ENCODE data around the gene ATP6V0A4. TPM values are rescaled to one million over a fixed set of nuclear protein-coding genes. Genes with fewer than 3 reads are reported as not detected.

Gene ATP6V0A4
- total RNA-seq, 1 donor from 2014 or later: not detected

- Histone ChIP-seq H3K27ac (ENCODE audit: low read depth, low read length) (no peak overlapping the region), H3K4me1 (ENCODE audit: control insufficient read depth in 3 of 3, insufficient read depth in 3 of 3, low read length in 3 of 3) (no peaks in the 10 kb centered on the region), H3K27me3 (ENCODE audit: control insufficient read depth in 3 of 3, insufficient read depth in 3 of 3, low read length in 3 of 3) (no peaks in the 10 kb centered on the region), H3K36me3 (ENCODE audit: control insufficient read depth in 3 of 3, insufficient read depth in 3 of 3, low read length in 3 of 3) (no peaks in the 10 kb centered on the region), H3K9me3 (ENCODE audit: control insufficient read depth in 3 of 3, low read length in 3 of 3) (no peaks in the 10 kb centered on the region), H3K9ac (ENCODE audit: low read depth in 1 of 3, low read length in 3 of 3) (no peak overlapping the region), H3K4me3 (ENCODE audit: low read length in 3 of 3) (no peak overlapping the region)
Measured at GRCh38 chr7:138781004-138781403, 17.0 kb downstream of the ATP6V0A4 start.

DNA sequence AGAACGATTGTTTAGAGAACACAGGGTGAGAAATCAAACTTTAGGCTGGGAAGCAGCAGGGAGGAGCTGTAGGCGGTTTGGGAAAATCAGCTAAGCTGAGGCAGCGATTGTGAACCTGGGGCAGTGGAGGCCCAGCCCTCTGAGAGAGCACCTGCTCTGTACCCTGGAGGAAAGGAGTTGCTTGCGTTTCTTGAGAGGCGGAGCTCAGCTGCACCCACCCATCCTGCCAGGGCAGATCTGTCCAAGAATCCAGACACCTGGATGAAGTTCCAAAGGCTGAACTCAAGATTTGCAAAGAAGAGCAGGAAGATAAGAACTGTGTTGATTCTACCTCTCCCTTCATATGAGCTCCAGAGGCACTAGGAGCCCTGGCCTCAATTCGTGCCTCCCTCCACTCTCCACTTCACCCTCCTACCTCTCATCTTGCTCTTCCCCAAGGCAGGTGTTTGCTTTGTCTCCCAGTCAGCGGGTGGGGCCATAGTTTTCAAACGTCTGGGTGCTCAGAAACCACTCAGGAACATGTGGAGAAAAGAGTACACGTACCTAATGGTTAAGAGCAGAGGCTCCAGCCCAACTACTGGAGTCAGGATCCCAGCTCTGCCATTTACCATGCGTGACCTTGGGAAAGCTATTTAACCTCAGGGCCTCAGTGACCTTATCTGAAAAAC is 21.7 kb downstream of the ATP6V0A4 start:
- Histone ChIP-seq H3K36me3 (ENCODE audit: control insufficient read depth in 3 of 3, insufficient read depth in 3 of 3, low read length in 3 of 3) (no peaks in the 10 kb centered on the region), H3K27ac (ENCODE audit: low read depth, low read length) (no peak overlapping the region), H3K27me3 (ENCODE audit: control insufficient read depth in 3 of 3, insufficient read depth in 3 of 3, low read length in 3 of 3) (peaks cover 0 to 6% (median 5%) of the 10 kb centered on the region in 3 donors), H3K4me3 (ENCODE audit: low read length in 3 of 3) (no peak overlapping the region), H3K9me3 (ENCODE audit: control insufficient read depth in 3 of 3, low read length in 3 of 3) (no peaks in the 10 kb centered on the region), H3K4me1 (ENCODE audit: control insufficient read depth in 3 of 3, insufficient read depth in 3 of 3, low read length in 3 of 3) (no peaks in the 10 kb centered on the region), H3K9ac (ENCODE audit: low read depth in 1 of 3, low read length in 3 of 3) (no peak overlapping the region)

DNA sequence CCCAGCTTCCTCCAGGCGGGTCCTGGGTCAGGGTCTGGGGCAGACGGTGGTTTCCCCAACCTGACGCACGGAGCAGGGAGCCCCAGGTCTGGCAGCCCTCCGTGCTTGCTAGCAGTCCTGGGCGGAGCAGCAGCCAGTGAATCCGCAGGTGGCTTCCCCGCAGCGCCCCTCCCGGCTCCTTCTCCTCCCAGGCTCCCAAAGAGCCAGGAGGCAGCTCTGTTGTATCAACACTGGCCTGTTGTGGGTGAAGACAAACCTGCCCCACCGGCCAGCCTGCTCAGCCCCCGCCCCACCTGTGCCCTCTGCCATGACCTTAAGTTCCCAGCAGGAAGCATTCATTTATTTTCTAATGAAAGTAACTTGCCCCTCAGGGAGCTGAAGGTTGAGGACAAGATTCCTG is 24.2 kb downstream of the ATP6V0A4 start:
- H3K9me3 ChIP-seq (ENCODE audit: control insufficient read depth in 3 of 3, low read length in 3 of 3): no peaks in the 10 kb centered on the region
- H3K27me3 ChIP-seq (ENCODE audit: control insufficient read depth in 3 of 3, insufficient read depth in 3 of 3, low read length in 3 of 3): peaks cover 0 to 6% (median 5%) of the 10 kb centered on the region in 3 donors
- no peaks in the 10 kb centered on the region for H3K4me1 ChIP-seq (ENCODE audit: control insufficient read depth in 3 of 3, insufficient read depth in 3 of 3, low read length in 3 of 3)
- H3K4me3 ChIP-seq (ENCODE audit: low read length in 3 of 3): no peak overlapping the region
- H3K27ac ChIP-seq (ENCODE audit: low read depth, low read length): no peak overlapping the region
- no peak overlapping the region for H3K9ac ChIP-seq (ENCODE audit: low read depth in 1 of 3, low read length in 3 of 3)
- no peaks in the 10 kb centered on the region for H3K36me3 ChIP-seq (ENCODE audit: control insufficient read depth in 3 of 3, insufficient read depth in 3 of 3, low read length in 3 of 3)

- Histone ChIP-seq H3K9ac (ENCODE audit: low read depth in 1 of 3, low read length in 3 of 3) (no peak overlapping the region), H3K4me1 (ENCODE audit: control insufficient read depth in 3 of 3, insufficient read depth in 3 of 3, low read length in 3 of 3) (no peaks in the 10 kb centered on the region), H3K27ac (ENCODE audit: low read depth, low read length) (no peak overlapping the region), H3K9me3 (ENCODE audit: control insufficient read depth in 3 of 3, low read length in 3 of 3) (no peaks in the 10 kb centered on the region), H3K36me3 (ENCODE audit: control insufficient read depth in 3 of 3, insufficient read depth in 3 of 3, low read length in 3 of 3) (no peaks in the 10 kb centered on the region), H3K27me3 (ENCODE audit: control insufficient read depth in 3 of 3, insufficient read depth in 3 of 3, low read length in 3 of 3) (peaks cover 0 to 6% (median 5%) of the 10 kb centered on the region in 3 donors), H3K4me3 (ENCODE audit: low read length in 3 of 3) (no peak overlapping the region)
Measured at GRCh38 chr7:138773176-138773575, 24.8 kb downstream of the ATP6V0A4 start.

DNA sequence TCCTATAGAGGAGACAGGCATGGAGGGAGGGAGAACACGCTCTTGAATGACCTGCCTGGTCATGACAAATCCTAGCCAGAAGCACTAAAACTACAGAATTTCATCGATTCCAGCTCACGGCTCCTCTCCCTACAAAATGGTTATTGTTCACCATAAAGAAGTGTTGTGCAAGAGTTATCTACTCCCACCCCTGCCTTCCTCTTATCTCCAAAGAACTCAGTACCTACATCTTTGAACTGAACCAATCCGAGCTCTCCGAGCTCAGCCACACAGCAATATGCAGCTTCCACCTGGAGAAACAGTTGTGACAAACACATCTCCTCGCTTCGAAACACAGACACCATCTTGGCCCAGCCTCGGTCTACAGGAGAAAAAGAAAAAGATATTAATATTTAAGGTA is 27.1 kb downstream of the ATP6V0A4 start:
- Histone ChIP-seq H3K27ac (ENCODE audit: low read depth, low read length) (no peak overlapping the region), H3K36me3 (ENCODE audit: control insufficient read depth in 3 of 3, insufficient read depth in 3 of 3, low read length in 3 of 3) (no peaks in the 10 kb centered on the region), H3K4me3 (ENCODE audit: low read length in 3 of 3) (no peak overlapping the region)

DNA sequence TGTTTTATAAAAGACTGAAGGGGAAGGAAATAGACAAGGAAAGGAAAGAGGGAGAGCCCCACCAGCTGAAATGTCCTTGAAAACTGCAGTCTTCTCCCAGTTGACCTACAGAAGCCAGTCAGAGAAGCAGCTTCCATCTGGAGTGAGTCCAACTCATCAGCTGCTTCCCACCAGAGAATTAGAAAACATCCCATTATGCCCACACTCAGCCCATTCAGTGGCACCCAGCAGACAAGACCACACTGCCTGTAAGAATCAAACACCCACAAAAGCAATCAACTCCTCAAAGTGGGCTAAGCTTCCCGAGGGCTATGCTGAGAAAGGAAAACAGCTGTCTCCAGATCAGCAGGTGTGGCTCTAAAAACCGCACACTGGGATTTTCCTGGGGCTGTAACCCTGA is 29.8 kb downstream of the ATP6V0A4 start:
- Histone ChIP-seq H3K4me1 (ENCODE audit: control insufficient read depth in 3 of 3, insufficient read depth in 3 of 3, low read length in 3 of 3) (no peaks in the 10 kb centered on the region), H3K9me3 (ENCODE audit: control insufficient read depth in 3 of 3, low read length in 3 of 3) (no peaks in the 10 kb centered on the region), H3K4me3 (ENCODE audit: low read length in 3 of 3) (no peak overlapping the region), H3K9ac (ENCODE audit: low read depth in 1 of 3, low read length in 3 of 3) (no peak overlapping the region), H3K27me3 (ENCODE audit: control insufficient read depth in 3 of 3, insufficient read depth in 3 of 3, low read length in 3 of 3) (peaks cover 0 to under 1% (median 0%) of the 10 kb centered on the region in 3 donors), H3K36me3 (ENCODE audit: control insufficient read depth in 3 of 3, insufficient read depth in 3 of 3, low read length in 3 of 3) (no peaks in the 10 kb centered on the region), H3K27ac (ENCODE audit: low read depth, low read length) (no peak overlapping the region)

More for the DNA sequence above, 27.1 kb downstream of the ATP6V0A4 start:
- Histone ChIP-seq H3K27me3 (ENCODE audit: control insufficient read depth in 3 of 3, insufficient read depth in 3 of 3, low read length in 3 of 3) (peaks cover 0 to 6% (median 5%) of the 10 kb centered on the region in 3 donors), H3K4me1 (ENCODE audit: control insufficient read depth in 3 of 3, insufficient read depth in 3 of 3, low read length in 3 of 3) (no peaks in the 10 kb centered on the region), H3K9ac (ENCODE audit: low read depth in 1 of 3, low read length in 3 of 3) (no peak overlapping the region), H3K9me3 (ENCODE audit: control insufficient read depth in 3 of 3, low read length in 3 of 3) (no peaks in the 10 kb centered on the region)

GRCh38 chr7:138756591-138757242 is 41.3 kb downstream of the ATP6V0A4 start:
- Histone ChIP-seq H3K27me3 (ENCODE audit: control insufficient read depth in 3 of 3, insufficient read depth in 3 of 3, low read length in 3 of 3) (no peaks in the 10 kb centered on the region), H3K27ac (ENCODE audit: low read depth, low read length) (no peak overlapping the region), H3K4me1 (ENCODE audit: control insufficient read depth in 3 of 3, insufficient read depth in 3 of 3, low read length in 3 of 3) (no peaks in the 10 kb centered on the region), H3K36me3 (ENCODE audit: control insufficient read depth in 3 of 3, insufficient read depth in 3 of 3, low read length in 3 of 3) (no peaks in the 10 kb centered on the region), H3K9ac (ENCODE audit: low read depth in 1 of 3, low read length in 3 of 3) (no peak overlapping the region), H3K9me3 (ENCODE audit: control insufficient read depth in 3 of 3, low read length in 3 of 3) (no peaks in the 10 kb centered on the region), H3K4me3 (ENCODE audit: low read length in 3 of 3) (no peak overlapping the region)

- Histone ChIP-seq H3K36me3 (ENCODE audit: control insufficient read depth in 3 of 3, insufficient read depth in 3 of 3, low read length in 3 of 3) (no peaks in the 10 kb centered on the region), H3K4me3 (ENCODE audit: low read length in 3 of 3) (no peak overlapping the region), H3K4me1 (ENCODE audit: control insufficient read depth in 3 of 3, insufficient read depth in 3 of 3, low read length in 3 of 3) (no peaks in the 10 kb centered on the region), H3K9ac (ENCODE audit: low read depth in 1 of 3, low read length in 3 of 3) (no peak overlapping the region), H3K27me3 (ENCODE audit: control insufficient read depth in 3 of 3, insufficient read depth in 3 of 3, low read length in 3 of 3) (peaks cover 4 to 5% (median 4%) of the 10 kb centered on the region in 3 donors), H3K9me3 (ENCODE audit: control insufficient read depth in 3 of 3, low read length in 3 of 3) (no peaks in the 10 kb centered on the region), H3K27ac (ENCODE audit: low read depth, low read length) (no peak overlapping the region)
Measured at GRCh38 chr7:138755842-138756590, 42.0 kb downstream of the ATP6V0A4 start.

DNA sequence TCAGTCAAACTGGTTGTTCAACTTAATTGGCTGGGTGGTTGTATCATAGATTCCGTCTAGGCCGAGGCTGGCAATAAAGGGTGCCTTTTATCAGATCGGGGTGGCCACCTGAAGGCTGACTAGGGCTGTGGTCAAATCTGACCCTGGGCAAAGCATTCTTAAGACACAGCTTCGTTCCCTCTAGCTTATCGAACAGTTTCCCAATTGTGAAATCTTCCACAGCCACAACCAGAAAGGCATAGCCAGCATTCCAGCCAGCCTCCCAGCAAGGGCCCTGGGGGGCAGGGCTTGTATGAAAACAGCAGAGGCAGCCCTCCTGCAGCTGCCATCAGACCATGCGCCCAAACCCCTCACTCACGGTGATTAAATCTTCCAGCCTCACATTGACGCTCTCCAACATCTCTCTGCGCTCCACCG is 42.7 kb downstream of the ATP6V0A4 start:
- H3K27ac ChIP-seq (ENCODE audit: low read depth, low read length): no peak overlapping the region
- H3K9me3 ChIP-seq (ENCODE audit: control insufficient read depth in 3 of 3, low read length in 3 of 3): no peaks in the 10 kb centered on the region
- no peaks in the 10 kb centered on the region for H3K36me3 ChIP-seq (ENCODE audit: control insufficient read depth in 3 of 3, insufficient read depth in 3 of 3, low read length in 3 of 3)
- peaks cover 6 to 12% (median 8%) of the 10 kb centered on the region in 3 donors for H3K27me3 ChIP-seq (ENCODE audit: control insufficient read depth in 3 of 3, insufficient read depth in 3 of 3, low read length in 3 of 3)
- no peaks in the 10 kb centered on the region for H3K4me1 ChIP-seq (ENCODE audit: control insufficient read depth in 3 of 3, insufficient read depth in 3 of 3, low read length in 3 of 3)
- no peak overlapping the region for H3K4me3 ChIP-seq (ENCODE audit: low read length in 3 of 3)
- H3K9ac ChIP-seq (ENCODE audit: low read depth in 1 of 3, low read length in 3 of 3): no peak overlapping the region

DNA sequence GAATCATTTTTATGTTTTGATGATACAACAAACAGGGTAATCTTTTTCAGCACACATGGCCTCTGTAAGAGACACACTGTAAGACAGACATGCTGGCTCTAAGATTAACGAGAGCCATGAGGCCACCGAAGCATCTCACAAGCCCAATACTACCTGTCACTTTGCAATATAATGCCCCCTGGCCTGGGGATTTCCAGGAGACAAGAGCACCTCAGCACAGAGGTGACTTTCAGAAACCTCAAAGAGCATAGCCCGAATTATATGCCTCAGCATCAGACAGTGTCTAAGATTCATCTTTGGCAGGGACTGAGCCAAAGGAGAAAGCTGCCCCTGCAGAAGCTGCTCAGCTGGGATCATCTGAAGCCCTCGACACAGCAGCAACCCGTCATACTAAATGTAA is 44.4 kb downstream of the ATP6V0A4 start:
- Histone ChIP-seq H3K27ac (ENCODE audit: low read depth, low read length) (no peak overlapping the region), H3K4me3 (ENCODE audit: low read length in 3 of 3) (no peak overlapping the region), H3K27me3 (ENCODE audit: control insufficient read depth in 3 of 3, insufficient read depth in 3 of 3, low read length in 3 of 3) (peaks cover 8 to 13% (median 9%) of the 10 kb centered on the region in 3 donors), H3K9ac (ENCODE audit: low read depth in 1 of 3, low read length in 3 of 3) (no peak overlapping the region), H3K36me3 (ENCODE audit: control insufficient read depth in 3 of 3, insufficient read depth in 3 of 3, low read length in 3 of 3) (no peaks in the 10 kb centered on the region), H3K9me3 (ENCODE audit: control insufficient read depth in 3 of 3, low read length in 3 of 3) (no peaks in the 10 kb centered on the region), H3K4me1 (ENCODE audit: control insufficient read depth in 3 of 3, insufficient read depth in 3 of 3, low read length in 3 of 3) (no peaks in the 10 kb centered on the region)
